Sigmoid colon (tissue), 7 donors: ENCODE measurements around the gene DNASE1L1. TPM values are rescaled to one million over a fixed set of nuclear protein-coding genes. Genes with fewer than 3 reads are reported as not detected.

ENCODE experiments used
- DNase-seq: peaks from one replicate; pipeline ENCODE4 v3.0.0-alpha.2; 2019
- H3K27ac ChIP-seq, 4 donors: fragments of 200-600 bp; sonication (generic); one replicate each; pipeline ENCODE4 v1.5.1; 2016 to 2019; ENCODE audit warnings: mild to moderate bottlenecking in 1 of 4
- H3K27me3 ChIP-seq, 3 donors: fragments of 200-600 bp; sonication (generic); one replicate each; pipeline ENCODE4 v1.5.1; 2019; ENCODE audit warnings: mild to moderate bottlenecking in 1 of 3
- H3K36me3 ChIP-seq, 4 donors: fragments of 200-600 bp; sonication (generic); one replicate each; pipeline ENCODE4 v1.5.1; 2016 to 2019
- H3K4me1 ChIP-seq, 4 donors: fragments of 200-600 bp; sonication (generic); one replicate each; pipeline ENCODE4 v1.5.1; 2017 to 2019
- H3K4me3 ChIP-seq, 4 donors: fragments of 200-600 bp; sonication (generic); one replicate each; pipeline ENCODE4 v1.5.1; 2017 to 2019; ENCODE audit warnings: mild to moderate bottlenecking in 2 of 4, moderate library complexity in 1 of 4
- H3K9me3 ChIP-seq, 4 donors: fragments of 200-600 bp in 3 of 4; sonication (generic) in 3 of 4; one replicate each; pipeline versions ENCODE4 v1.5.1 to v1.6.1; 2013 to 2019
- EP300 ChIP-seq, 4 donors: sonication (generic); formaldehyde crosslinking; IDR thresholded peaks; one replicate each; pipeline ENCODE4 v1.6.1; 2017; ENCODE audit warnings: antibody characterized with exemption in 4 of 4
- POLR2A ChIP-seq, 2 donors: fragments of 450-650 bp; IDR thresholded peaks; one replicate each; pipeline ENCODE4 v1.6.1; 2016; ENCODE audit warnings: antibody characterized with exemption in 2 of 2, mild to moderate bottlenecking in 2 of 2, moderate library complexity in 2 of 2
- POLR2AphosphoS5 ChIP-seq, 4 donors: sonication (generic); formaldehyde crosslinking; IDR thresholded peaks; one replicate each; pipeline ENCODE4 v1.6.1; 2017; ENCODE audit warnings: antibody characterized with exemption in 4 of 4
- WGBS, 2 donors: extraction: QIAGEN DNeasy Blood & Tissue Kit; methylation state at CpG; one replicate each; pipeline ENCODE4 v1.1.7; 2013; 5-methylcytosine and 5-hydroxymethylcytosine counted together
- intact Hi-C: fragments of 100-400 bp; cut with DNase I; formaldehyde crosslinking; loops from one replicate; pipeline ENCODE4 v1.15.1; 2023
- polyA plus RNA-seq, 3 donors: library from polyadenylated mRNA; stranded (reverse); fragments of 200-250 nt; gene quantifications; one replicate each; pipeline ENCODE4 v1.2.3, GENCODE V29; 2013
- total RNA-seq, 4 donors: library from RNA; depleted of rRNA; stranded (reverse); fragments of >200 nt; gene quantifications; one replicate each; pipeline ENCODE4 v1.1.0, GENCODE V29; 2016
- TF ChIP-seq, protein P1 (sequence below), 4 experiments: fragments of 450-650 bp in 3 of 4; fragments of 200-600 bp in 1 of 4; IDR thresholded peaks; one replicate each; pipeline ENCODE4 v1.5.1; 2016 to 2019; ENCODE audit warnings: antibody characterized with exemption in 4 of 4, mild to moderate bottlenecking in 3 of 4, moderate library complexity in 2 of 4
- donor health status: healthy with polysubstance abuse.
- donor health status: Bipolar disorder and iron deficiency.
- donor health status: healthy.

DNASE1L1 gene
- total and polyA plus RNA-seq, 7 donors = 10.9 to 25.7 (median 17.4) TPM

DNA sequence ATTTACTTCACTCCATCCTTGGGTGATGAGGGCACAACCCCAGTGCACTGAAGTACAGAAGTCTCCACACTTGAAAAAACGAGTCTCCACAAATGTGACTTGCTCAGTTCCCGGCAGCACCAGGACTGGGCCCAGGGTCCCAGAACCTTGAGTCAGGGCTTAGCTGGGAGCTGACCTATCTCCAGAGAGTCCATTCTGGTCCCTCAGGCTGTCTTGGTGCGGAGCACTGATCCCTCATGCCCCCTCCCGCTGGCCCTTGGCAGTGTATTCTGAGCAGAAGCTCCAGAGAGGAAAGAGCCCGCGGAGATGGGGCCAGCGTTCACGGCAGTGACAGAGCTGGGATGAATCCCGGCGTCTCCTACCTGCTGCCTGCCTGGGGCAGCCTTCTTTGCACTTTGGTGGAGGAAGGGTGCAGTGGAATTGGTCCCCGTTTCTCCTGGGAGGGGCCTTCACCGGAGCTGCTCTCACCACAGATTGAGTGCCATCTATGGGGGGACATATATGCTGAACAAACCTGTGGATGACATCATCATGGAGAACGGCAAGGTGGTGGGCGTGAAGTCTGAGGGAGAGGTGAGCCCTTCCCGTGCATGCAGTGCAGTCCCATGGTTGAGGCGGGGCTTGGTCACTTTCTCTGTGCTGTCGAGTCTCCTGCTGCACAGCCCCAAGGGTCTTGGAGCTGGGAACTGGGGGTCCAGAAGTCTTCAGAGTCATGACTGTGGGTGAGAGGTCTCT is 31.7 kb upstream of the DNASE1L1 start:
- H3K36me3 ChIP-seq = peaks cover 0 to 30% (median 19%) of the 10 kb centered on the region in 4 donors
- H3K4me3 ChIP-seq = no peak overlapping the region
- WGBS, 2 donors = 91% methylated on average over 17 of the region's 17 CpGs
- H3K27ac ChIP-seq = no peak overlapping the region
- no peaks in the 10 kb centered on the region for H3K27me3 ChIP-seq
- DNase-seq = no peak
- intact Hi-C loops = no loop called here
- TF ChIP-seq POLR2AphosphoS5 (IDR thresholded peaks at IDR 0.05) (no peak), POLR2A (IDR thresholded peaks at IDR 0.05) (no peak), EP300 (IDR thresholded peaks at IDR 0.05) (no peak)
- TF ChIP-seq, protein P1, sequence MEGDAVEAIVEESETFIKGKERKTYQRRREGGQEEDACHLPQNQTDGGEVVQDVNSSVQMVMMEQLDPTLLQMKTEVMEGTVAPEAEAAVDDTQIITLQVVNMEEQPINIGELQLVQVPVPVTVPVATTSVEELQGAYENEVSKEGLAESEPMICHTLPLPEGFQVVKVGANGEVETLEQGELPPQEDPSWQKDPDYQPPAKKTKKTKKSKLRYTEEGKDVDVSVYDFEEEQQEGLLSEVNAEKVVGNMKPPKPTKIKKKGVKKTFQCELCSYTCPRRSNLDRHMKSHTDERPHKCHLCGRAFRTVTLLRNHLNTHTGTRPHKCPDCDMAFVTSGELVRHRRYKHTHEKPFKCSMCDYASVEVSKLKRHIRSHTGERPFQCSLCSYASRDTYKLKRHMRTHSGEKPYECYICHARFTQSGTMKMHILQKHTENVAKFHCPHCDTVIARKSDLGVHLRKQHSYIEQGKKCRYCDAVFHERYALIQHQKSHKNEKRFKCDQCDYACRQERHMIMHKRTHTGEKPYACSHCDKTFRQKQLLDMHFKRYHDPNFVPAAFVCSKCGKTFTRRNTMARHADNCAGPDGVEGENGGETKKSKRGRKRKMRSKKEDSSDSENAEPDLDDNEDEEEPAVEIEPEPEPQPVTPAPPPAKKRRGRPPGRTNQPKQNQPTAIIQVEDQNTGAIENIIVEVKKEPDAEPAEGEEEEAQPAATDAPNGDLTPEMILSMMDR (IDR thresholded peaks at IDR 0.05) = no peak
- H3K4me1 ChIP-seq = peaks cover 0 to 46% (median 31%) of the 10 kb centered on the region in 4 donors
- no peaks in the 10 kb centered on the region for H3K9me3 ChIP-seq

DNA sequence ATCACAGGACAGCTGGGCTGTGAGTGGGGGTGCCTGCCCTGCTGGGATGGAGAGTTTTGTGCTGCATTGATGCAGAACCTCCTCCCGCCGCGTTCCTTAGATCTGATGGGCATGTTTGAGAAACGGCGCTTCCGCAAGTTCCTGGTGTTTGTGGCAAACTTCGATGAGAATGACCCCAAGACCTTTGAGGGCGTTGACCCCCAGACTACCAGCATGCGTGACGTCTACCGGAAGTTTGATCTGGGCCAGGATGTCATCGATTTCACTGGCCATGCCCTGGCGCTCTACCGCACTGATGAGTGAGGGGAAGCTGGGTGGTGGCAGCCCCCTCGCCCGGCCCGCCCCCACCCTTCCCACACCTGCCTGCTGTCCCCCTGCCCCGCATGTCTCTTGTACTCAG is 30.8 kb upstream of the DNASE1L1 start:
- Histone ChIP-seq H3K27me3 (no peaks in the 10 kb centered on the region), H3K9me3 (no peaks in the 10 kb centered on the region), H3K27ac (no peak overlapping the region), H3K4me3 (no peak overlapping the region), H3K36me3 (peaks cover 0 to 39% (median 19%) of the 10 kb centered on the region in 4 donors), H3K4me1 (peaks cover 0 to 36% (median 23%) of the 10 kb centered on the region in 4 donors)
- TF ChIP-seq EP300 (IDR thresholded peaks at IDR 0.05) (no peak), POLR2AphosphoS5 (IDR thresholded peaks at IDR 0.05) (no peak), POLR2A (IDR thresholded peaks at IDR 0.05) (no peak)
- TF ChIP-seq, protein P1 (IDR thresholded peaks at IDR 0.05) = no peak
- 93 to 95% methylated on average over 17 to 18 of the region's 18 CpGs for WGBS, 2 donors
- intact Hi-C loops = loop anchor here (5.0 kb wide), 1 partner anchor 47 kb away; the partner anchor contains the start of gene UBL4A
- DNase-seq = no peak

DNA sequence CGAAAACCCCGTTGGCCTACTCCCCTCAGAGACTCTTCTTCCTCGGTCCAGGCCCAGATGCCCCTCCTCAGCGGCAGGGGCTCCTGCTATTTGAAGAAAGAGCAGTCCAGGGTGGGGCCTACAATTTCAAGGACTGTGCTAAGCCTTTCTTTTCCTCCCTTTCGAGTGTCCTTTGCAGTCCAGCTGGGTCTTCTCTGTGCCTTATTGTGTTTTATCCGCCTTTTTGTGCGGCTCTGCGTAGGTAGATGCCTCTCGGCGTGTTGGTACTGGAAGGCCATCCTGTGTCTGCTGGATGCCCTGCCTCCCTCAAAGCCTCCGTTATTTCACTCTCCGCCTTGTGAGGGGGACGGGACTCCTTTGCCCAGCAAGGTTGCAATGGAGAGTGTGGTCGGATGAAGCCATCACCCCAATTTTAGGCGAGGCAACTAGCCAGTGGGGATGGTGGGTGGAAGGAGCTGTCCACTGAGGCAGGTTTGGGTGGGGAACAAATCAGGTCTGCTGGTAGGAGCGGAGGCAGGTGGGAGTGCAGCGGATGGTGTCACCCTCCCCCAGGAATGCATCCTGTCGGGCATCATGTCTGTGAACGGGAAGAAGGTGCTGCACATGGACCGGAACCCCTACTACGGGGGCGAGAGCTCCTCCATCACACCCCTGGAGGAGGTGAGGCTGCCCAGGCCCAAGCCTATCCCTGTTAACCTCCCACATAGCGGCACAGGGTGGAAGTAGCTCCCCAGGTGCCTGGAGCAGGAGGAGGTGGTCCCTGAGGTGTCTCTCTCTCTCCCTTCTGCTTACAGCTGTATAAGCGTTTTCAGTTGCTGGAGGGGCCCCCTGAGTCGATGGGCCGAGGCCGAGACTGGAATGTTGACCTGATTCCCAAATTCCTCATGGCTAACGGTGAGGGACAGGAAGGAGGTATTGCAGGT is 29.2 kb upstream of the DNASE1L1 start:
- Histone ChIP-seq H3K9me3 (no peaks in the 10 kb centered on the region), H3K27ac (peak overlapping the region; percentile 85 to 93 (median 88)), H3K36me3 (peaks cover 0 to 53% (median 19%) of the 10 kb centered on the region in 4 donors), H3K27me3 (no peaks in the 10 kb centered on the region), H3K4me3 (peak overlapping the region; percentile 48 to 76 (median 70)), H3K4me1 (peaks cover 0 to 27% (median 13%) of the 10 kb centered on the region in 4 donors)
- no peak for TF ChIP-seq EP300 (IDR thresholded peaks at IDR 0.05)
- TF ChIP-seq, protein P1 (IDR thresholded peaks at IDR 0.05) = no peak
- no peak for TF ChIP-seq POLR2AphosphoS5 (IDR thresholded peaks at IDR 0.05)
- TF ChIP-seq POLR2A (IDR thresholded peaks at IDR 0.05) = no peak
- intact Hi-C loops = loop anchor here (5.0 kb wide), 1 partner anchor 49 kb away; the partner anchor contains the start of gene UBL4A
- no peak for DNase-seq
- 67 to 71% methylated on average over 28 of the region's 28 CpGs for WGBS, 2 donors

DNA sequence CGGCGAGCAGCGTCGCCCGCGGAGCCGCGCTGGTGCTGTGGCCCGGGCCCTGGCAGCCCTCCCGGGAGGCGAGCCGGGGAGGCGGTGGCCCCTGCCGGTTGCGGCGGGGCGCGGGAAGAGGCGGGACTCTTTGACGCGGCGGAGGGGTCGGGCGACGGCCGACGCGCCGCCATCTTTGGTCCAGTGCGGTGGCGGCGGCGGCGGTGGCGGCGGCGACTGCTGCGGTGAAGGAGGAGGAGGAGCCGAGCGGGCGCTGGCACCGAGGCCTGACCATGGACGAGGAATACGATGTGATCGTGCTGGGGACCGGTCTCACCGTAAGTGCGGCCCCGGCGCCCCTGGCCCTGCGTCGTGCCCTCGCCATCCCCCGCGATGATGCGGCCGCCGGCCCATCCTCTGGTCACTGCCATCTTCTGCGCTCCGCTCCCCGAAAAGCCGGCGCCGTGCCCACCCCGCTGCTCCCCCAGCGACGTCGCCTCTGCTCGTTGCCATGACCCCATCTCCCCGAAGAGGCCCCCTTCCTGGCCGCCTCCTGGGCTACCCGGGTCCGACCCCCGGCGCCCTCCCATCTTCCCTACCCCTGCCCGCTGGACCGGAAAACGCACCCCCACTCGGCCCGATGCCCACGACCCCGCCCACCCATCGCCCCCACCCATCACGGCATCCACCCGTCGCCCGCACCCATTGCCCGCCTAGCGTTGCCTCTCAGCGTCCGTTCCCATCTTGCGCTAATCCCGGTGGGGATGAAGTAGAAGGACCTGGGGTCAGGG is 28.1 kb upstream of the DNASE1L1 start, which contains the start of gene GDI1:
TSS of gene GDI1 (plus strand) at position 172 of the 770 bp plus-strand sequence. CDS start at position 273, 101 bp downstream.
- peaks cover 0 to 55% (median 14%) of the 10 kb centered on the region in 4 donors for H3K36me3 ChIP-seq

More for the DNA sequence above, 28.1 kb upstream of the DNASE1L1 start, which contains the start of gene GDI1:
- TF ChIP-seq EP300 (IDR thresholded peaks at IDR 0.05) = no peak
- peak; percentile 66 to 90 (median 84) for TF ChIP-seq POLR2AphosphoS5 (IDR thresholded peaks at IDR 0.05)
- TF ChIP-seq POLR2A (IDR thresholded peaks at IDR 0.05) = peak; percentile 30 to 35
- Histone ChIP-seq H3K4me1 (peaks cover 0 to 26% (median 13%) of the 10 kb centered on the region in 4 donors), H3K27ac (peak within 1 kb of the TSS; percentile 85 to 93 (median 88)), H3K27me3 (no peaks in the 10 kb centered on the region), H3K4me3 (peak within 1 kb of the TSS; percentile 48 to 76 (median 70)), H3K9me3 (no peaks in the 10 kb centered on the region)
- intact Hi-C loops = loop anchor here (5.0 kb wide), 1 partner anchor 50 kb away; the partner anchor contains the start of gene UBL4A
- WGBS, 2 donors = 0 to 1% methylated on average over 93 of the region's 93 CpGs
- peak; percentile 82 for DNase-seq
